Thoracic aorta (tissue), 2 donors: Measurements from ENCODE around the gene CEACAM21. TPM values are rescaled to one million over a fixed set of nuclear protein-coding genes. Genes with fewer than 3 reads are reported as not detected.

Source experiments
- ATAC-seq: fragments of 150-250 bp; one replicate; pipeline ENCODE4 v1.8.0; 2017; ENCODE audit warnings: low read depth; ENCODE audit not compliant: insufficient number of reproducible peaks, low FRiP score
- DNase-seq: peaks from one replicate; pipeline ENCODE4 v3.0.0-alpha.2; 2020; ENCODE audit warnings: low spot score
- H3K27ac ChIP-seq, 2 donors: fragments of 200-600 bp; sonication (generic); 1 replicate in 1 of 2; 2 replicates in 1 of 2; pipeline ENCODE4 v1.5.1; 2016; ENCODE audit warnings: mild to moderate bottlenecking in 2 of 2, moderate library complexity in 2 of 2
- H3K27me3 ChIP-seq: fragments of 200-600 bp; sonication (generic); replicated peaks from 2 replicates; pipeline ENCODE4 v1.6.0; 2016; ENCODE audit warnings: mild to moderate bottlenecking; ENCODE audit not compliant: insufficient read depth
- H3K36me3 ChIP-seq: fragments of 200-600 bp; sonication (generic); one replicate; pipeline ENCODE4 v1.5.1; 2016
- H3K4me1 ChIP-seq, 2 donors: fragments of 200-600 bp; sonication (generic); 1 replicate in 1 of 2; 2 replicates in 1 of 2; pipeline versions ENCODE4 v1.5.1 to v1.6.0; 2016; ENCODE audit warnings: low read depth in 2 of 2, mild to moderate bottlenecking in 1 of 2; ENCODE audit not compliant: control insufficient read depth in 1 of 2
- H3K4me3 ChIP-seq: fragments of 200-600 bp; sonication (generic); 2 replicates; pipeline ENCODE4 v1.5.1; 2016; ENCODE audit warnings: mild to moderate bottlenecking
- H3K9me3 ChIP-seq: fragments of 200-600 bp; sonication (generic); 2 replicates; pipeline ENCODE4 v1.5.1; 2016
- CTCF ChIP-seq: fragments of 200-600 bp; sonication (generic); IDR thresholded peaks from one replicate; pipeline ENCODE4 v1.5.1; 2019; ENCODE audit warnings: antibody characterized with exemption
- total RNA-seq, 2 donors: library from RNA; depleted of rRNA; stranded (reverse); fragments of >200 nt; gene quantifications; one replicate each; pipeline versions ENCODE4 v1.1.0 to v1.2.3, GENCODE V29; 2016

Gene CEACAM21
- total RNA-seq, 2 donors from 2014 or later: 1.1 to 6.9 TPM

GRCh38 chr19:41597600-41598041 lies 21.7 kb downstream of the CEACAM21 start:
- Histone ChIP-seq H3K36me3 (no peaks in the 10 kb centered on the region), H3K27ac (no peak overlapping the region), H3K27me3 (no peaks in the 10 kb centered on the region), H3K9me3 (no peaks in the 10 kb centered on the region), H3K4me1 (no peaks in the 10 kb centered on the region), H3K4me3 (no peak overlapping the region)
- ATAC-seq: no peak
- peak; percentile 79 for TF ChIP-seq CTCF
- DNase-seq: no peak

- H3K27me3 ChIP-seq: no peaks in the 10 kb centered on the region
- no peak for TF ChIP-seq CTCF
- H3K9me3 ChIP-seq: no peaks in the 10 kb centered on the region
- no peak for DNase-seq
- H3K36me3 ChIP-seq: no peaks in the 10 kb centered on the region
- H3K27ac ChIP-seq: no peak overlapping the region
- ATAC-seq: no peak
- H3K4me1 ChIP-seq: no peaks in the 10 kb centered on the region
- no peak overlapping the region for H3K4me3 ChIP-seq
Observed at GRCh38 chr19:41599175-41599966, 23.4 kb downstream of the CEACAM21 start.

GRCh38 chr19:41601771-41602170 lies 25.8 kb downstream of the CEACAM21 start:
- DNase-seq (no peak), ATAC-seq (no peak)
- H3K4me3 ChIP-seq: no peak overlapping the region
- H3K36me3 ChIP-seq: no peaks in the 10 kb centered on the region
- no peak for TF ChIP-seq CTCF
- no peaks in the 10 kb centered on the region for H3K27me3 ChIP-seq
- H3K9me3 ChIP-seq: no peaks in the 10 kb centered on the region
- no peak overlapping the region for H3K27ac ChIP-seq
- no peaks in the 10 kb centered on the region for H3K4me1 ChIP-seq

- no peaks in the 10 kb centered on the region for H3K27me3 ChIP-seq
- H3K36me3 ChIP-seq: no peaks in the 10 kb centered on the region
- H3K27ac ChIP-seq: no peak overlapping the region
- ATAC-seq (no peak), DNase-seq (no peak)
- no peaks in the 10 kb centered on the region for H3K9me3 ChIP-seq
- no peak overlapping the region for H3K4me3 ChIP-seq
- TF ChIP-seq CTCF: no peak
- no peaks in the 10 kb centered on the region for H3K4me1 ChIP-seq
Observed at GRCh38 chr19:41604831-41605230, 28.9 kb downstream of the CEACAM21 start.

GRCh38 chr19:41606215-41606837 lies 30.4 kb downstream of the CEACAM21 start:
- ATAC-seq (no peak), DNase-seq (no peak)
- no peaks in the 10 kb centered on the region for H3K36me3 ChIP-seq
- H3K4me3 ChIP-seq: no peak overlapping the region
- no peak for TF ChIP-seq CTCF
- H3K27me3 ChIP-seq: no peaks in the 10 kb centered on the region
- no peaks in the 10 kb centered on the region for H3K9me3 ChIP-seq
- no peak overlapping the region for H3K27ac ChIP-seq
- no peaks in the 10 kb centered on the region for H3K4me1 ChIP-seq
